Thoracic aorta (tissue), 2 donors: ENCODE measurements around the gene SUPT6H. TPM values are rescaled to one million over a fixed set of nuclear protein-coding genes. Genes with fewer than 3 reads are reported as not detected.

ENCODE experiments used
- ATAC-seq: fragments of 150-250 bp; one replicate; pipeline ENCODE4 v1.8.0; 2017; ENCODE audit warnings: low read depth; ENCODE audit not compliant: insufficient number of reproducible peaks, low FRiP score
- DNase-seq: peaks from one replicate; pipeline ENCODE4 v3.0.0-alpha.2; 2020; ENCODE audit warnings: low spot score
- H3K27ac ChIP-seq, 2 donors: fragments of 200-600 bp; sonication (generic); 1 replicate in 1 of 2; 2 replicates in 1 of 2; pipeline ENCODE4 v1.5.1; 2016; ENCODE audit warnings: mild to moderate bottlenecking in 2 of 2, moderate library complexity in 2 of 2
- H3K27me3 ChIP-seq: fragments of 200-600 bp; sonication (generic); replicated peaks from 2 replicates; pipeline ENCODE4 v1.6.0; 2016; ENCODE audit warnings: mild to moderate bottlenecking; ENCODE audit not compliant: insufficient read depth
- H3K36me3 ChIP-seq: fragments of 200-600 bp; sonication (generic); one replicate; pipeline ENCODE4 v1.5.1; 2016
- H3K4me1 ChIP-seq, 2 donors: fragments of 200-600 bp; sonication (generic); 1 replicate in 1 of 2; 2 replicates in 1 of 2; pipeline versions ENCODE4 v1.5.1 to v1.6.0; 2016; ENCODE audit warnings: low read depth in 2 of 2, mild to moderate bottlenecking in 1 of 2; ENCODE audit not compliant: control insufficient read depth in 1 of 2
- H3K4me3 ChIP-seq: fragments of 200-600 bp; sonication (generic); 2 replicates; pipeline ENCODE4 v1.5.1; 2016; ENCODE audit warnings: mild to moderate bottlenecking
- H3K9me3 ChIP-seq: fragments of 200-600 bp; sonication (generic); 2 replicates; pipeline ENCODE4 v1.5.1; 2016
- total RNA-seq, 2 donors: library from RNA; depleted of rRNA; stranded (reverse); fragments of >200 nt; gene quantifications; one replicate each; pipeline versions ENCODE4 v1.1.0 to v1.2.3, GENCODE V29; 2016
- TF ChIP-seq, protein P1 (sequence below): fragments of 200-600 bp; sonication (generic); IDR thresholded peaks from one replicate; pipeline ENCODE4 v1.5.1; 2019; ENCODE audit warnings: antibody characterized with exemption

SUPT6H gene
- total RNA-seq, 2 donors from 2014 or later: 45.6 to 133 TPM

DNA sequence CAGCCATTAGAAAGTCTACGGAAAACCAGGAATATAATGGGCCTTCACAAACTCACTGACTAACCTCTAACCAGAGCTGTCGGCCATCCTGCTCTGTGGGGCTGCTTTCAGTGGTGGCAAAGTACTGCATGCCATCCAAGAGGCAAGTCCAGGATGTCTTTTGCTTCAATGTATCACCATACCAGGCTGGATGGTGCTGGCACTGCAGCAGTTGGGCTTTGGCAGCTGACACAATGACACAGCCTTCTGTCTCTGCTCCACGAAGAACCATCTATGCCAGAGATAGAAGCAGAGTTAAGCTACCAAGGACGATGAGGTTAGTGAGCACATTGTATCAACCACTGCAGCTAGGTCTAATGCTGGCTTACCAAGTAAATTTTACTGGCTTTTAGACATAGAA, 38.3 kb upstream of the SUPT6H start:
- TF ChIP-seq, protein P1, sequence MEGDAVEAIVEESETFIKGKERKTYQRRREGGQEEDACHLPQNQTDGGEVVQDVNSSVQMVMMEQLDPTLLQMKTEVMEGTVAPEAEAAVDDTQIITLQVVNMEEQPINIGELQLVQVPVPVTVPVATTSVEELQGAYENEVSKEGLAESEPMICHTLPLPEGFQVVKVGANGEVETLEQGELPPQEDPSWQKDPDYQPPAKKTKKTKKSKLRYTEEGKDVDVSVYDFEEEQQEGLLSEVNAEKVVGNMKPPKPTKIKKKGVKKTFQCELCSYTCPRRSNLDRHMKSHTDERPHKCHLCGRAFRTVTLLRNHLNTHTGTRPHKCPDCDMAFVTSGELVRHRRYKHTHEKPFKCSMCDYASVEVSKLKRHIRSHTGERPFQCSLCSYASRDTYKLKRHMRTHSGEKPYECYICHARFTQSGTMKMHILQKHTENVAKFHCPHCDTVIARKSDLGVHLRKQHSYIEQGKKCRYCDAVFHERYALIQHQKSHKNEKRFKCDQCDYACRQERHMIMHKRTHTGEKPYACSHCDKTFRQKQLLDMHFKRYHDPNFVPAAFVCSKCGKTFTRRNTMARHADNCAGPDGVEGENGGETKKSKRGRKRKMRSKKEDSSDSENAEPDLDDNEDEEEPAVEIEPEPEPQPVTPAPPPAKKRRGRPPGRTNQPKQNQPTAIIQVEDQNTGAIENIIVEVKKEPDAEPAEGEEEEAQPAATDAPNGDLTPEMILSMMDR: no peak
- ATAC-seq (no peak), DNase-seq (no peak)
- no peaks in the 10 kb centered on the region for H3K27me3 ChIP-seq
- H3K4me1 ChIP-seq: no peaks in the 10 kb centered on the region
- no peak overlapping the region for H3K4me3 ChIP-seq
- H3K36me3 ChIP-seq: peaks cover 65% of the 10 kb centered on the region
- H3K9me3 ChIP-seq: no peaks in the 10 kb centered on the region
- H3K27ac ChIP-seq: no peak overlapping the region

GRCh38 chr17:28624148-28624547, 37.9 kb upstream of the SUPT6H start:
- Histone ChIP-seq H3K27me3 (no peaks in the 10 kb centered on the region), H3K4me3 (no peak overlapping the region), H3K27ac (no peak overlapping the region), H3K4me1 (no peaks in the 10 kb centered on the region), H3K9me3 (no peaks in the 10 kb centered on the region), H3K36me3 (peaks cover 62% of the 10 kb centered on the region)
- ATAC-seq: no peak
- TF ChIP-seq, protein P1: no peak
- DNase-seq: no peak

GRCh38 chr17:28626818-28627217, 35.2 kb upstream of the SUPT6H start:
- DNase-seq (no peak), ATAC-seq (no peak)
- H3K4me1 ChIP-seq: no peaks in the 10 kb centered on the region

DNA sequence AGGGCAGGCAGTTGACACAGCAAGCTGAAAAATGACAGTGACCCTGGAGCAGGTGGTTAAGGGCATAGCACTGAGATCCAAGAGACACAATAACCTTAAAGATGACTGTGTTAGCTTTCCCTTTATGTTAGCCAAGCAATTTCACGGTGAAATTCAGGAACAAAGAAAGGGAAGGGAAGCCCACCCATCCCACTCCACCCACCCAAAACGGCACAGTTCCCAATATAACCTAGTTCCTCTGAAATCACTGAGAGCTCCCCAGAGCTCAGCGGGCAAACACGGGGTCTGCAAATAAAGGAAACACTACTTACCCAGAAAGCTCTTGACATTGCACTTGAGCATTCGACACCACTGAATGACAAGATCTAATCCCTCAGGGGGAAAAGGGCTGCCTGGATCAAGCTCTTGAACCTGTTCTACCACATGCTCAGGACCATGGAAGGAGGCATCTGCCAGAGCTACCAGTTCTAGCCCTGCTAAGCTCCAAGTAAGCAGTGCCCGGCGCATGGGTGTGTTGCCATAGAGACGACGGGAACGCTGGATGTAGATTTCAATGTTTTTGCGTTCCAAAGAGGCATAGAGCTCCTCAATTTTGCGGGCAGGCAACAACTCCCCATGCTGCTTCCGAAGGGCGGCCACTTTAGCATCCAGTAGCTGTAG, 27.7 kb upstream of the SUPT6H start:
- ATAC-seq (no peak), DNase-seq (no peak)
- no peaks in the 10 kb centered on the region for H3K4me1 ChIP-seq
- H3K27me3 ChIP-seq: no peaks in the 10 kb centered on the region
- H3K27ac ChIP-seq: no peak overlapping the region
- no peak overlapping the region for H3K4me3 ChIP-seq
- no peaks in the 10 kb centered on the region for H3K9me3 ChIP-seq
- H3K36me3 ChIP-seq: peaks cover 73% of the 10 kb centered on the region
- TF ChIP-seq, protein P1: no peak

More at GRCh38 chr17:28626818-28627217, 35.2 kb upstream of the SUPT6H start:
- H3K4me3 ChIP-seq: no peak overlapping the region
- TF ChIP-seq, protein P1: no peak
- no peaks in the 10 kb centered on the region for H3K9me3 ChIP-seq
- no peaks in the 10 kb centered on the region for H3K27me3 ChIP-seq
- H3K36me3 ChIP-seq: peaks cover 46% of the 10 kb centered on the region
- no peak overlapping the region for H3K27ac ChIP-seq

DNA sequence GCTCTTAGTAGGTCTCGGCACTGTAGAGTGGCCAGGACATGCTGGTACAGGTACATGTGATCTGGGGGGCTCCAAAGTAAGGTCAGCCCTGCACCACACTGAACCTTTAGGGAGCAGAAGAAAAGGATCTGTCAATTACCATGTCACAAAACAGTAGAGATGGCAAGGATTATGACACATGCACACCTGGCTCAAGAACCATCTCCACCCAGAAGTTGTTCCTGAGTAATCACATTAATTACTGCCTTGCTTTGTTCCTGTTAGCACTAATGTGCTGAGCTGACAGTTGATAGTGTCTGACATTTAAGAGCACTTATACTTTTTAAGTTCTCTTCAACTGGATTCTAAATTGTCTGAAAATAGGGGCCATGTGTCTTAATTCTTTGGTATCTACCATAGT, 26.5 kb upstream of the SUPT6H start:
- ATAC-seq (no peak), DNase-seq (no peak)
- Histone ChIP-seq H3K4me3 (no peak overlapping the region), H3K9me3 (no peaks in the 10 kb centered on the region), H3K4me1 (no peaks in the 10 kb centered on the region), H3K36me3 (peaks cover 80% of the 10 kb centered on the region), H3K27me3 (no peaks in the 10 kb centered on the region), H3K27ac (no peak overlapping the region)
- TF ChIP-seq, protein P1: no peak
